B cell (primary cell): ENCODE results near the gene CAMTA1.

Source experiments
- EZH2 ChIP-seq: IDR thresholded peaks from 2 replicates; pipeline ENCODE4 v1.6.1; 2012; ENCODE audit warnings: borderline replicate concordance, low read depth, mild to moderate bottlenecking, moderate library complexity, low read length; ENCODE audit not compliant: insufficient read depth, poor library complexity, severe bottlenecking
- TF ChIP-seq, protein P1 (sequence below): fragments of 200-600 bp; IDR thresholded peaks from one replicate; pipeline ENCODE4 v1.8.0; 2022; ENCODE audit warnings: antibody characterized with exemption, mild to moderate bottlenecking

DNA sequence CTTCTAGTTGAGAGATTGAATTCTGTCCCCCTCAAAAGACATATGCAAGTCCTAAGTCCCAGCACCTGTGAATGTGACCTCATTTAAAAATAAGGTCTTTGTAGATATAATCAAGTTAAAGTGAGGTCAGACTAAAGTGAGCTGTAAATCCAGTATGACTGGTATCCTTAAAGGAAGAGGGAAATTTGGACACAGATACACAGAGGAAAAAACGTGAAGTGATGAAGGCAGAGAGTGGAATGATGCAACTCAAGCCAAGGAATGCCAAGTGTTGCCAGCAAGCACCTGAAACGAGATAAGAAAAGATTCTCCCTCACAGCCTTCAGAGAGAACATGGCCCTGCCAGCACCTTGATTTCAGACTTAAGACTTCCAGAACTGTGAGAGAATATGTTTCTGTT is 541.1 kb downstream of the CAMTA1 start:
- TF ChIP-seq, protein P1, sequence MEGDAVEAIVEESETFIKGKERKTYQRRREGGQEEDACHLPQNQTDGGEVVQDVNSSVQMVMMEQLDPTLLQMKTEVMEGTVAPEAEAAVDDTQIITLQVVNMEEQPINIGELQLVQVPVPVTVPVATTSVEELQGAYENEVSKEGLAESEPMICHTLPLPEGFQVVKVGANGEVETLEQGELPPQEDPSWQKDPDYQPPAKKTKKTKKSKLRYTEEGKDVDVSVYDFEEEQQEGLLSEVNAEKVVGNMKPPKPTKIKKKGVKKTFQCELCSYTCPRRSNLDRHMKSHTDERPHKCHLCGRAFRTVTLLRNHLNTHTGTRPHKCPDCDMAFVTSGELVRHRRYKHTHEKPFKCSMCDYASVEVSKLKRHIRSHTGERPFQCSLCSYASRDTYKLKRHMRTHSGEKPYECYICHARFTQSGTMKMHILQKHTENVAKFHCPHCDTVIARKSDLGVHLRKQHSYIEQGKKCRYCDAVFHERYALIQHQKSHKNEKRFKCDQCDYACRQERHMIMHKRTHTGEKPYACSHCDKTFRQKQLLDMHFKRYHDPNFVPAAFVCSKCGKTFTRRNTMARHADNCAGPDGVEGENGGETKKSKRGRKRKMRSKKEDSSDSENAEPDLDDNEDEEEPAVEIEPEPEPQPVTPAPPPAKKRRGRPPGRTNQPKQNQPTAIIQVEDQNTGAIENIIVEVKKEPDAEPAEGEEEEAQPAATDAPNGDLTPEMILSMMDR: no peak
- TF ChIP-seq EZH2: no peak
